Endometrial microvascular endothelial cells (primary cell): Measurements from ENCODE around the gene TRPT1. TPM values are rescaled to one million over a fixed set of nuclear protein-coding genes. Genes with fewer than 3 reads are reported as not detected.

Experiments used
- in situ Hi-C: cut with HindIII; loops from 2 replicates; pipeline ENCODE4 v1.10.0; 2017; ENCODE audit warnings: low sequenced_read_pairs, low pct_unique_long_range_greater_than_20kb; ENCODE audit errors: inconsistent ontology term
- total RNA-seq: library from RNA; depleted of rRNA; stranded (reverse); fragments of >200 nt; gene quantifications from one replicate; pipeline ENCODE4 v1.2.3, GENCODE V29; 2015; ENCODE audit errors: inconsistent ontology term

Gene TRPT1
- total RNA-seq, 1 donor from 2014 or later: 120 TPM

DNA sequence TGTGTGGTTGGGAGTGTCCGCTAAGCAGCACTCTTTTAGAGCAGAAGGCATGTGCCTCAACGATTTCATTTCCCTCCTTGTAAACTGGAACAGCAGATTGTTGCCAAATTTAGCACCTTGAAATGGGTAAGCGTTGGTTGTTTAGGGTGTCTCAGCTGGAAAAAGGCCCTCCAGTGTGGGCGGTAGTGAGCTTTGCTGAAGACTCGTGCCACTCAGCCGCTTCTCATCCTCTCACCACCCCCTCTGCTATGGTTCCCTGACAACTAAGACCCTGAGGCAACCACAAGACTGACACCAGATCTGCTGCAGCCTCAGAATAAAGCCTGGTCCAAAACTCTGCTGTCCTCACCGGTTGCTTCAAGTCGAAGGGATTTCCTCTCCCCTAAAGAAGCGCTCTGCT, 29.4 kb downstream of the TRPT1 start:
- in situ Hi-C loops: no loop called here

DNA sequence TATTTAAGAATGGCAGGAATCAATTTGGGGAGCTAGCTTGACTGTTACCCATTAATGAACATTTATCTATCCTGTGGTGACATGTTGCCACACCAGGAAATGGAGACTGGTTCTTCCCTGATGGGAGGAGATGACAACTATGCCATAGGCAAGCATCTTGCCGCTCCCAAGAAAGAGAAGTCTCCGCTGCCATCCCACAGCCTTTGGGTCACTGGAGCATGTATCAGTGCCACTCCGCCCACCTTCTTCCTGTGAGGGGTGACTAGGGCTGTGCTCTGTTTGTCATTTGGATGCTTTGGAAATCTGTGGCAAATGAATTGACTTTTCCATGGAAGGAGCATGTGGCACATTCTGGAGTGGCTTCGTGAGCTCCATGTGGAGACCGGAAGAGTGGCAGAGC, 33.6 kb downstream of the TRPT1 start:
- in situ Hi-C loops: no loop called here

DNA sequence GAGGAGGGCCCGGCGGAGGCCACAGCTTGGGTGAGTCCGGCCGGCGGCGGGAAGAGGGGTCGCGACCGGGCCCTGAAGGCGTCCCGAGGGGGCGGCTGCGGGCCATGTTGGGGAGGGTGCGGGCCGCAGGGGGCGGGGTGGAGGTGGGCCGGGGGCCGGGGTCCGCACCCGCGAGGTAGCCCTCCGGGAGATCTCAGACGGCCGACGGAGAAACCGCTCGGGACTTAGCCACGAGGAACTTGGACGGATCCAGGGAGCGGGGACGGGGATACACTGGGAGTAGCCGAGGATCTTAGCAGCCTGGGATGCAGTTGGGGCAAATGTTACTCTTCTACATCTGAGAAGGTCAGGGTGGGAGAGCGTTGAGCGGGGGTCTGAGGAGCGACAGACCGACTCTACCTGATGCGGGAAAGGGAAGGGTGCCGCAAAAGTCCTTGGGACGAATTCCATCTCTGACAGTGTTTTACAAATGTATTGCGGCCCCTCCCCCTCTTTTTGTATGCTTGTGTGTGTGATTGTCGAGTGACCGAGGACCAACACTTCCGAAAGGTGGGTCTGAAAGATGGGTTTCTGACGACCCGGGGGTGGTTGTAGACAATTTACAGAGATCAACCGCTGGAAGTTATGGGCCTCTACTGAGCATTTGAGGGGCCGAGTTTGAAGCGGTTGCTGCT, 39.4 kb downstream of the TRPT1 start:
- in situ Hi-C loops: no loop called here

DNA sequence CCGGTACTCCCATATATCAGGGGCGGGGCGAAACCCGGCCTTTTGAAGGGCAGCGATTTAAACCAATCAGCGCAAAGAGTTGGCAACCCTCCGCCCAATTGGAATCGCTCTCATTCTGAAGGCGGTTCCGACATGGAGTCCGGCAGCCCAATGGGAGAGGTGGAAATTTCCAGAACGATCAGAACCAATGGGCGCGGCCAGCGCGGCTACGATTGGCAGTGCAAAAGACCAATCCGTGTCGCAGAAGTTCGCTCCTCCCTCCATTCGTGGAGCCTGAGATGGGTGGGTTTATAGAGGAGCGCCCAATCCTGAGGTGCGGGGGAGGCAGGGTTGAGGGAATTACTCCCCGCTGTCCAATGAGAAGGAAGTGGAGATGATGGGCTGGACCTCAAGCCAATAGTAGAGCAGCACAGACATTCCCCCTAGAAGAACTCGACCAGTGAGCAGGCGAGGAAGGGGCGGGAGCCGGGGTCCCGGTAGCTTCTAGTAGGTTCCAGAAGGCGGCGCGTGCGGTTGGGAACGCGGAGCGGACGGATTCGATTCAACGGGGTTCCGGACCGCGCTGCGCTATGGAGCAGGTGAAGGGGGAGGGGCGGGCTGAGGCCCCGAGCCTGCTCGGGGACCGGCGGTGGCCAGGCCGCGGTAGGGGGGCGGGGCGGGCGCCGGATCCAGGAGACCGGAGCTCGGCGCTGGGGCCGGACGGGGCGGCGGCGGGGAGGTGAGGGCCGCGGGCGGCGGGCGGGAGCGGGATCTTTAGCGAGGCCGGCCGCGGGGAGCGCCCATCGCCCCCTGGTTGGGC, 40.1 kb downstream of the TRPT1 start, which contains the start of gene STIP1:
Gene STIP1 (plus strand): TSS at position 479 of the 799 bp plus-strand sequence. CDS start 91 bp downstream, at position 570.
- in situ Hi-C loops: no loop called here

DNA sequence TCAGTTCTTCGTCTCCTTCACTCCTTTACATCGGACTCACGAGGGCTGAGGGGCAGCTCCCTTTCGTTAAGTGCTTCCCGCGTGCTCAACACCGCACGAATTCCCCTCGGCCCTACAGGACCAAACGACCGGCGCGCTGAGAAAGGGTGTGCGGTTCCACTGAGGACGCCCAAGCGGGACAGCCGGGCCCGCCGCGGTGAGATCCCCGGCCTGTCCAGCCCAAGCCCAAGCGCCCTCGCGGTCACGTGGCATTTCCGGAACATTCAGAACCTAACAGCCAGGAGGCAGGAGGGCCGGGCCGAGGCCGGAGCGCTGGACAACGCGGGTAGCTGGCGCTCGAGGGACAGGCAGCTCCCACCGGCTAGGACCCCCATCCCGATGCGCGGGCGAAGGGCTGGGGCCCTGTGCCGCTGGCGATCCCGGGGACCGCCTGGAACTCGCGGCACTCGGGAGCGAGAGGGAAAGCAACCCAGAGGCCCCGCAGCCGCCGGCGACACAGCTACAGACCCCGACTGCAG, 40.8 kb downstream of the TRPT1 start:
- in situ Hi-C loops: no loop called here

DNA sequence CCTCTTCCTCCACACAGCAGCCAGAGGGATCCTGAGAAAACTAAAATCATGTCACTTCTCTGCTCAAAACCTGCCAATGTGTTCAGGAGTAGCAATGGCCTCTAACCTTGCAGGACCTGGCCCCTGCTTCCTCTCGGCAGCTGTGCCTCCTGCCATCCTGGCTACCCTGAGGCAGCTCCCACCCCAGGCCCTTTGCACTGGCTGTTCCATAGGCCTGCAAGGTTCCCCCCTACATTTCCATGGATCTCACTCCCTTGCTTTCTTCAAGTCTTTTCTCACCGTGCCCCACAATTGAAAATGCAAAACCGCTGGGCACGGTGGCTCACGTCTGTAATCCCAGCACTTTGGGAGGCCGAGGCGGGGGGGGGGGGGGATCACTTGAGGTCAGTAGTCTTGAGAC, 42.1 kb downstream of the TRPT1 start:
- in situ Hi-C loops: no loop called here

DNA sequence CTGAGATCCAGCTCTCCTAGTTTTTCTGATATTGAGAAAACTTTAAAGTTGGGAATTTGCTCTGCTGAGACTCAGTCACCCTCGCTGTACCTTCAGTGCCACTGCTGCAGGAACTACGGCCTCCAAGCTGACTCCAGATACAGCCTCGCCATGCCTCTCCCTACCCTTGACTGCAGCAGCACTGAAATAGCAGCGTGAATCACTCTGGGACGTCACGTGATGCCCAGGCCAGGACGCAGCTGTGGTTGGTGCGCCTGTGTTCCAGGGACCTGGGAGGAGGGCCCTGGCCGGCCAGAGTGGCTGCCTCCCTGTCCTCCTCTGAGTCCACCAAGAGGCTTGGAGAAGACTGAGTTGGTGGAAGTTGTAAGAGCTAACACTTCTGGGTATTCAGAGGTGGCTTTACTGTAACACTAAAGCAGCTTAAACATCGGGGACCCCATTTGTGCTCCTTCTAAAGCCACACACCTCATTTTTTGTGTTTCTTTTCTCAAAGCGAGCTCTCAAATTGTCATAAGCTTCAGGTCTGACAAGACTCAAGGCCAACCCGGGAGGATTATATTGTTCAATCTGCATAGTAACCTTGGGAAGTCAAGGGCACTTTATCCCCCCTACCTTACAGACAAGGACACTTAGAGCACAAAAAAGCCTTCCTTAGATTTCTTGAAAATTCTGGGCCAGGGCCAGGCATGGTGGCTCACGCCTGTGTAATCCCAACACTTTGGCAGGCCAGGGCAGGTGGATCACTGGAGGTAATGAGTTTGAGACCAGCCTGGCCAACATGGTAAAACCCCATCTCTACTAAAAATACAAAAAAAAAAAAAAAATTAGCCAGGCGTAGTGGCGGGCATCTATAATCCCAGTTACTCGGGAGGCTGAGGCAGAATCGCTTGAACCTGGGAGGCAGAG, 44.2 kb downstream of the TRPT1 start:
- in situ Hi-C loops: no loop called here

DNA sequence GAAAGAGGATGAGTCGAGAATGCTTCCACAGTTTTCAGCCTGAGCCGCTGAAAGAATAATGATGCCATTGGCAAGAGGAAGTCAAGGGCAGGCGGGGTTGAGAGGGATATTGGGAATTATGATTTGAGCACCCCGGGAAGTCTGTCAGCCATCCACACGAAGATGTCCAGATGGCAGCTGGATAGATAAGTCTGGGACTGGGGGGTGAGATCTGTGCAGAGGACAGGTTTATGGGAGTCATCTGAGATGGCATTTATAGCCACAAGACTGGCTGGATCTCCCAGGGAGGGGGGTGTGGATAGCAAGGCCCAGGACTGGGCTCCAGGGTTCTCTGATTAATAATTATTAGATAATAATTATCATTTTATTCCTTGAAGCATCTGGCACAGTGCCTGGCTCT, 45.1 kb downstream of the TRPT1 start:
- in situ Hi-C loops: no loop called here

DNA sequence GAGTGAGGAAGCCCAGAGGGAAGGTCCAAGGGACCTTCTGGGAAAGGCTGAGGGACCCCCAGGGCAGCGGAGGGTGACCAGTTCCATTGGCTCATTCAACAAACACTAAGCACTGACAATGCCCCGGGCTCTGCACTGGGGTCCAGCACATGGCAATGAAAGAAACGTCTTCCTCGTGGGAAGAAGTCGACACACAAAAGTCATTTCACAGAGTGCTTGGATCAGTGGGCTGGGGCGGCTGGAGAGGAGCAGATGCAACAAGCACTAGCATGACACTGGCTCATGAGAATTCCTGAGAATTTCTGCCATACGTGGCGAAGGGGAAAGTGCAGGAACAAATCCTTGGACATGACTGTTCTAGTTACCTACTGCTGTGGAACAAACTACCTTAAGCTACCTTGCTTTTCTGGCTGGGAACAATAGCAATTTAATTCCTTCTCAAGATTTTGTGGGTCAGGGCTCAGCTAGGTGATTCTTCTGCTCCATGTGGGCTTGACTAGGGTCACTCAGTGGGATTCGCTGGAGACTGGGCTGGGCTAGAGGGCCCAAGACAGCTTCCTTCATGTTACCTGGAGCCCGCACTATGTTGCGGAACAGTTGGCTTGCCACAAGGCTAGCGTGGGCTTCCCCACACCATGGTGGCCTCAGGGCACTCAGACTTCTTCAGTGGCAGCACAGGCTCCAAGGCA, 46.9 kb downstream of the TRPT1 start:
- in situ Hi-C loops: no loop called here

DNA sequence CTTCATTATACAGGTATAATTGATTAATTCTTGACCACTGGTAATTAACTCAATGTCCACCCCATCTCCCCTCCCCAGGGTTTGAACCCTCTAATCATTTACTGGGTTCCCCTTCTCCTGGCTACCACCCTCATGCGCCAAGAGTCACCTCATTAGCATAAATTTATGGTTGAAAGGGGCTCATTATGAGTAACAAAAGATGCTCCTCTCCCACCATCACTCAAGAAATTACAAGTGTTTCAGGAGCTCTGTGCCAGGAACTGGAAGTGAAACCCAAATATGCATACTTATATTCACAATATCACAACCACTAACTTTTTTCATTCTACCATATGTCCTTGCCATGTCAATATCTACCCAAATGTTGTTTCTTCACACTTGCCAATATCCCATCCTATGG, 47.8 kb downstream of the TRPT1 start:
- in situ Hi-C loops: no loop called here

DNA sequence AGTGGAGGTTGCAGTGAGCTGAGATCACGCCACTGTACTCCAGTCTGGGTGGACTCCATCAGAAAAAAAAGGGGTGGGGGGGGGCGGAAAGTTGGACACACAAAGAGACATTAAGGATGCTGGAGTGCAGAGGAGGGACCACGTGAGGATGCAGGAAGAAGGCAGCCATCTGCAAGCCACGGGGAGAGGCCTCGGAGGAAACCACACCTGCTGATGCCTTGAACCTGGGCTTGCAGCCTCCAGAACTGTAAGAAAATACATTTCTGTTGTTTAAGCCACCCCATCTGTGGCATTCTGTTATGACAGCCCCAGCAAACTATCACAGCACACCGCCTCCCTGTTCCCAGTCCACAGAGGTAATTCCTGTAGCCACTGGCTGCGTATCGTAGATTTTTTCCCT, 49.2 kb downstream of the TRPT1 start:
- in situ Hi-C loops: no loop called here

Other genes starting within 250 kb of the TRPT1 start
- 108 TPM for gene OTUB1, start 239.7 kb downstream of the TRPT1 start, total RNA-seq
- not detected for gene FLRT1, start 190.3 kb downstream of the TRPT1 start, total RNA-seq
- 16.0 TPM for gene MACROD1, start 60.1 kb downstream of the TRPT1 start, total RNA-seq
- gene STIP1, start 40.0 kb downstream of the TRPT1 start, total RNA-seq: 303 TPM
- 47.3 TPM for gene FERMT3, start 19.5 kb downstream of the TRPT1 start, total RNA-seq
- 61.4 TPM for gene NUDT22, start 88 bp upstream of the TRPT1 start, total RNA-seq
- gene DNAJC4, start 4.4 kb upstream of the TRPT1 start, total RNA-seq: 14.7 TPM
- gene VEGFB, start 8.4 kb upstream of the TRPT1 start, total RNA-seq: 44.2 TPM
- 49.9 TPM for gene FKBP2, start 14.9 kb upstream of the TRPT1 start, total RNA-seq
- gene PPP1R14B, start 20.8 kb upstream of the TRPT1 start, total RNA-seq: 283 TPM
- 61.8 TPM for gene PLCB3, start 25.3 kb upstream of the TRPT1 start, total RNA-seq
- gene BAD, start 58.5 kb upstream of the TRPT1 start, total RNA-seq: 91.0 TPM
- 26.8 TPM for gene GPR137, start 59.7 kb upstream of the TRPT1 start, total RNA-seq
- gene KCNK4, start 65.1 kb upstream of the TRPT1 start, total RNA-seq: not detected
- gene CATSPERZ, start 74.2 kb upstream of the TRPT1 start, total RNA-seq: 3.5 TPM
- gene ESRRA, start 79.3 kb upstream of the TRPT1 start, total RNA-seq: 44.8 TPM
- 256 TPM for gene TRMT112, start 91.4 kb upstream of the TRPT1 start, total RNA-seq
- gene PRDX5, start 91.9 kb upstream of the TRPT1 start, total RNA-seq: 225 TPM
- gene CCDC88B, start 114.0 kb upstream of the TRPT1 start, total RNA-seq: 8.5 TPM
- gene RPS6KA4, start 133.0 kb upstream of the TRPT1 start, total RNA-seq: 69.0 TPM